GM19468 (cell line): Measurements from ENCODE around the gene TCF25.
A peak's percentile ranks its signal among the peaks of the same experiment; 100 is the strongest.
"Not testable (repeated sequence)": the region's sequence is repeated elsewhere in the genome, so short reads cannot be mapped to it uniquely, and the experiment has no call there.

Experiments
- ATAC-seq: cut with Tn5 transposase; IDR thresholded peaks from one replicate; pipeline ENCODE4 v1.9.1; 2021; ENCODE audit warnings: mild to moderate bottlenecking, moderate library complexity, moderate number of reproducible peaks; ENCODE audit not compliant: unreplicated experiment; ENCODE audit errors: extremely low read depth

TCF25 gene

DNA sequence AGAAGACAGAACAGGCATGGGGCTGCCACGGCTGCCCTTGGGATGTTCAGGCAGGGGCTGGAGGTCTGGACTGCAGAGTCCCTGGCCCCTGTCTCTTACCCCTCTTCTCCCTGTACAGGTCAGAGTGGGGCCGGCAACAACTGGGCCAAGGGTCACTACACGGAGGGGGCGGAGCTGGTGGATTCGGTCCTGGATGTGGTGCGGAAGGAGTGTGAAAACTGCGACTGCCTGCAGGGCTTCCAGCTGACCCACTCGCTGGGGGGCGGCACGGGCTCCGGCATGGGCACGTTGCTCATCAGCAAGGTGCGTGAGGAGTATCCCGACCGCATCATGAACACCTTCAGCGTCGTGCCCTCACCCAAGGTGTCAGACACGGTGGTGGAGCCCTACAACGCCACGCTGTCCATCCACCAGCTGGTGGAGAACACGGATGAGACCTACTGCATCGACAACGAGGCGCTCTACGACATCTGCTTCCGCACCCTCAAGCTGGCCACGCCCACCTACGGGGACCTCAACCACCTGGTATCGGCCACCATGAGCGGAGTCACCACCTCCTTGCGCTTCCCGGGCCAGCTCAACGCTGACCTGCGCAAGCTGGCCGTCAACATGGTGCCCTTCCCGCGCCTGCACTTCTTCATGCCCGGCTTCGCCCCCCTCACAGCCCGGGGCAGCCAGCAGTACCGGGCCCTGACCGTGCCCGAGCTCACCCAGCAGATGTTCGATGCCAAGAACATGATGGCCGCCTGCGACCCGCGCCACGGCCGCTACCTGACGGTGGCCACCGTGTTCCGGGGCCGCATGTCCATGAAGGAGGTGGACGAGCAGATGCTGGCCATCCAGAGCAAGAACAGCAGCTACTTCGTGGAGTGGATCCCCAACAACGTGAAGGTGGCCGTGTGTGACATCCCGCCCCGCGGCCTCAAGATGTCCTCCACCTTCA lies 61.5 kb downstream of the TCF25 start:
- ATAC-seq, result no peak

DNA sequence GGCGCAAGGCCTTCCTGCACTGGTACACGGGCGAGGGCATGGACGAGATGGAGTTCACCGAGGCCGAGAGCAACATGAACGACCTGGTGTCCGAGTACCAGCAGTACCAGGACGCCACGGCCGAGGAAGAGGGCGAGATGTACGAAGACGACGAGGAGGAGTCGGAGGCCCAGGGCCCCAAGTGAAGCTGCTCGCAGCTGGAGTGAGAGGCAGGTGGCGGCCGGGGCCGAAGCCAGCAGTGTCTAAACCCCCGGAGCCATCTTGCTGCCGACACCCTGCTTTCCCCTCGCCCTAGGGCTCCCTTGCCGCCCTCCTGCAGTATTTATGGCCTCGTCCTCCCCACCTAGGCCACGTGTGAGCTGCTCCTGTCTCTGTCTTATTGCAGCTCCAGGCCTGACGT lies 62.2 kb downstream of the TCF25 start:
- not testable (repeated sequence) for ATAC-seq

DNA sequence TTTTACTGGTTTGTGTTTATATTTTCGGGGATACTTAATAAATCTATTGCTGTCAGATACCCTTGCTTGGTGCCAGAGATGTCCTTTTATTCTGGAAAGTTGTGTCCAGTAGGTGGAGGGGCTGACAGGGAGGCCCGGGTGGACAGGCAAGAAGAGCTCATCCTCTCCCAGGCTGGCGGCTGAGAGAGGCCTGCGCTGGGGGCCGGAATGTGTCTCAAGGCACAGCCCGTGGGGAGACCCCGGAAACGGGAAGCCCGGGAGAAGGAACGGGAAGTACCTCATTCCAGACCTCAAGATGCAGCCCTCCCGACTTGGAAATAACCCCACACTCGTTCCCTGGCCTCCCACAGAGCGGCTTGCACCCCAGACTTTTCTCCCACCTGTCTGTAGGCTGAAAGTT lies 62.6 kb downstream of the TCF25 start:
- no peak for ATAC-seq

DNA sequence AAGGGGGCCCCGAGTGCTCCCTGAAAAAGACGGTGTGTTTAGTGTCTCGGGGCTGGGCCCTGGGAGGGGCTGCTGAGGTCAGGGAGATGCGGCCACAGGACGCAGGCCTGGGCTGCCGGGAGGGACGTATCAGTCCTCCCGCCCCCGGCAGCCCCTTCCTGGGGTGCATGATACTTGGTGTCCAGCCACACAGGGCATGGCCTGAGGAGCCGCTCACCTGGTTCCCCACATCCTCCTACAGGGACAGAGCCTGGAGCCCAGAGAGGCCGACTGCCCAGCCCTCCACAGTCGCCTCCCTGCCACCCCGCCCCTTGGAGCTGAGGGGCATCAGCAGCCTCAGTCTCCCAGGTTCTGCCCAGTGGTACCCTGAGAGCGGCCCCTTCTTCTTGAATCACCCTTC lies 63.1 kb downstream of the TCF25 start:
- no peak for ATAC-seq

GRCh38 chr16:89936981-89937380 lies 63.6 kb downstream of the TCF25 start:
- ATAC-seq, result no peak

- no peak for ATAC-seq
These were observed 64.9 kb downstream of the TCF25 start for GRCh38 chr16:89938175-89938885.

DNA sequence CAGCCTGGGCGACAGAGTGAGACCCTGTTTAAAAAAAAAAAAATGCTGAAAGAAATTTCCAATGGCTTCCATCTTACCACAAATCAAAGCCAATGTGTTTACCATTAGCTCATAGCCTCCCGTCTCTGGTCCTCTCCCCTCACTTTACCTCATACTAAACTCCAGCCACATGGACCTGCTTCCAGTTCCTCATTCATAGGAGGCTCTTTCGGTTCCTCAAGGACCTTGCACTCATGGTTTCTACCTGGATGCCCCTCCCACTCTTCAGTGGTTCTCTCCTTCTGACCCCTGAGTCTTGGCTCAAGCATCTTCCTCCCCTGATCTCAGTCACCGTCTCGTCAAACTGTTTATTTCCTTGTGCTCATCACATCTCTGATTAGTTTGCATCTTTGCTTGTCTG lies 71.4 kb downstream of the TCF25 start:
- no peak for ATAC-seq

DNA sequence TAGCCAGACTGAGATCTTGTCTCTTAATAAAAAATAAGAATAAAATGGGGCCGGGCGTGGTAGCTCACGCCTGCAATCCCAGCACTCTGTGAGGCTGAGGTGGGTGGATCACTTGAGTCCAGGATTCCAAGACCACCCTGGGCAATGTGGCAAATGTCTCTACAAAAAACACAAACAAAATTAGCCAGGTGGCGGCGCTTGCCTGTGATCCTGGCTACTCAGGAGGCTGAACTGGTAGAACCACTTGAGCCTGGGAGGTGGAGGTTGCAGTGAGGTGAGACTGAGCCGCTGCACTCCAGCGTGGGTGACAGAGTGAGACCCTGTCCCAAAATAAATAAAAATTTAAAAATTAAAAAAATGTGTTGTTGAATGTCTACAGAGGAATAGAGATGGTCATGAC lies 72.3 kb downstream of the TCF25 start:
- no peak for ATAC-seq

GRCh38 chr16:89946515-89946914 lies 73.1 kb downstream of the TCF25 start:
- ATAC-seq, result no peak

DNA sequence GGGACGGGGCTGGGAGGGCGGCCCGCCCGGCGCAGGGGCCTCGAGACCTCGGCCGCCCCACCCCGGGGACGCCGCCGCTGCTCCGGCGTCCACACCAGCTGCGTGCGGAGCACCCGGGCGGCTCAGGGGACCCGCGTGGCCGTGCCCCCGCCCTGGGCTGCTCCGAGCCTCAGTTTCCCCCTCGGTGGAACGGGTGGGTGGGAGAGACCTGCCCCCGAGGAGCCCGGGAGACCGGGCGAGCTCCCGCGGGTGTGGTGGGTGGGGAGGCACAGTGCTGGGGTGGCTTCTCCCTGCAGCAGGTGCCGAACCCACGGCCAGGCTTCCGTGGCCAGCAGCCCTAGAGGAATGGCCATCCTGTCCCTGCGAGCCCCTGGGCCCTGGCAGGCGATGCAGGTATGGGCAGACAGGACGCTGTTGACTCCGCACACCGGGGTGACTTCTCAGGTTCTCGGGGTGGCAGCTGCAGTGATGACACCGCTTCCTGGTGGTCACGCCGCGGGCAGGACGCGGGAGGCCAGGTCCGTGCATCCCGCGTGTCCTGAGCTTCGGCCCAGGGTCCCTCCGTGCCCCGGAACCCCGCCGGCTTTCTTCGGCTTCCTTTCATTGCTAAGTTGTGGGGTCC lies 75.8 kb downstream of the TCF25 start:
- no peak for ATAC-seq

- ATAC-seq, result no peak
These were observed 76.4 kb downstream of the TCF25 start for GRCh38 chr16:89949756-89950155.

GRCh38 chr16:89951509-89951908 lies 78.1 kb downstream of the TCF25 start:
- ATAC-seq, result no peak

DNA sequence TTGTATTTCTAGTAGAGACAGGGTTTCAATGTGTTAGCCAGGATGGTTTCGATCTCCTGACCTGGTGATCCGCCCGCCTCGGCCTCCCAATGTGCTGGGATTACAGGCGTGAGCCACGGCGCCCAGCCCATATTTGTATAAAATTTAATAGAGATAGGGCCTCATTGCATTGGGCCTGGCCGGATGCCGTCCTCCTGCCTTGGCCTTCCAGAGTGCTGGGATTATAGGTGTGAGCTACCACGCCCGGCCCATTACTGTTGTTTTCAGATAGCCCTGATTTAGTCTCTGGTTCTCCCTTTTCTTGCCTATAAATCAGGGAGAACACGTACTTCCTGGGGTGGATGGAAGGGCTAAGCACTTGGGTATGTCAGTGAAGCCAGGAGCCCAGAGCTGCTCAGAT lies 78.7 kb downstream of the TCF25 start:
- ATAC-seq, result no peak

DNA sequence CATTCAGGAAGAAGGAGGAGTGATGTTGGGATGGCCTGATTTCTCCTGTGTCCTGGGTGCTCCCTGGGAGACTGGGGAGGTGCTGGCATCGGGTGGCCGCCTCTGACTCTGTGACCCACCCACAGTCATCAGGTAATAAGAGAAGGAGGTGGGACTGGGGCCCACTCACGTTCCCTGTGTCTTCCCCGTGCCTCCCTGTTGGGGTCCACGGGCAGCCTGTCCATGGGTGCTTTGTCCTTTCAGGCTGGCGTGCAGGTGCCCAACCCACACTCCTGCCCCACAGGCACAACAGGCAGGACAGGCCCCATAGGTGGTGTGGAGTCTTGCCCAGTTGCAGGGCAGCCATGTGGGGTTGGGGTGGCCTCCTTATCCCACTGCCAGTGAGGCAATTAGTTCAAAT lies 79.2 kb downstream of the TCF25 start:
- ATAC-seq, result no peak

- ATAC-seq, result peak; percentile 39
These were observed 80.4 kb downstream of the TCF25 start for GRCh38 chr16:89953671-89954406.

GRCh38 chr16:89954462-89954861 lies 81.1 kb downstream of the TCF25 start:
- no peak for ATAC-seq

DNA sequence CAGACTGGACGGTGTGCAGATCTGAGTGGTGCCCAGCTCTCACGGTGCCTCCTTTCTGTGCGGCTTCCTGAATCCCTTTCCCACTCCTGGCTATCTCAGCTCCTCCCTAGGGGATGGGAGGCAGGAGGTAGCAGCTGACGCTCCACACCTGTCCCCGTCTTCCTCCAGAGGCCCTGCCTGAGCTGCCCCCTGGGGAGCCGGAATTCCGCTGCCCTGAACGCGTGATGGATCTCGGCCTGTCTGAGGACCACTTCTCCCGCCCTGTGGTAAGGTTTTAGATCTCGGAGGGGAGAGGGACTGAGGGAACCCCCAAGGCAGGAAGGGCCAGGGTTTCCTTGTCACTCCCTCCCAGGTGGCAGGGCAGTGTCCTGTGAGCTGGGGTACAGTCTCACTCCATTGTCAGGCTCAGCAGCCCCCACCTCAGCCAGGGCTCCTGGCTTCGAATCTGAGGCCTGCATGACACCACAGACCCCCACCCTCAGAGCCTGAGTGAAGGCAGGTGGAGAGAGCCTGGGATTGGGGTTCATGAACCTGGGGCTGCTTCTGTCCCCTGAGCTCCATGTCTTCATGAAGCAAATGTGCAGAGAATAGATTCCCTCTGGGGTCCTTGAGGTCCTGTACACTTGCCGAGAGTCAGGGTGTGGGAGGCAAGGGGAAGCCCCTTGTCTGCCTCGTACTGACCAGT lies 81.8 kb downstream of the TCF25 start:
- no peak for ATAC-seq

DNA sequence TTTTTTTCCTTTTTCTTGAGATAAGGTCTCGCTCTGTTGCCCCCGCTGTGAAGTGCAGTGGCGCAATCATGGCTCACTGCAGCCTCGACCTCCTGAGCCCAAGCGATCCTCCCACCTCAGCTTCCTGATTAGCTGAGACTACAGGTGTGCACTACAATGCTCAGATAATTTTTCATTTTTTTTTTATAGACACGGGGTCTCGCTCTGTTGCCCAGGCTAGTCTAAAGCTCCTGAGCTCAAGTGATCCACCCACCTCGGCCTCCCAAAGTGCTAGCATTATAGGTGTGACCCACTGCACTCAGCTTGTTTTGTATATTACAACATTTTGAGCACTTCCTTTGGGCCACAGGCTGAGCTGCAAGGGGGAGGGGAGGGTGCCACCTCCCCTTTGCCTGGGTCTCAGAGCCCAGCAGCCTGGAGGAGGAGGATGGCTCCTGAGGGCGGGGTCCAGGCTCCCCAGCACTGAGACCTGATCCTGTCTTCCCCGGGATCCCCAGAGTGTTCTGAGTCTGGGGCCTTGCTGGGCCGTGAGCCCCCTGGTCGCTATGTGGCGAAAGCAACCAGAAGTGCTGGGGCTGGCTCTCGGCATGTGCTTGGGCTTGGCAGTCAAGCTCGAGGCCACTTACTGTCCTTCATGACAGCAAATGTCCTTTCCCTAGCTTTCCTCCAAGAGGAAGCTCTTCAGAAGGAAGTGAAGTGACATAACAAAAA lies 83.3 kb downstream of the TCF25 start:
- ATAC-seq, result no peak

- no peak for ATAC-seq
These were observed 83.9 kb downstream of the TCF25 start for GRCh38 chr16:89957216-89957785.
